HG03469 (cell line): ENCODE results near the gene PRKAG2.

ENCODE experiments used
- ATAC-seq: cut with Tn5 transposase; IDR thresholded peaks from one replicate; pipeline ENCODE4 v1.9.1; 2021; ENCODE audit warnings: mild to moderate bottlenecking, moderate library complexity, moderate number of reproducible peaks; ENCODE audit not compliant: unreplicated experiment

PRKAG2 gene

GRCh38 chr7:151732834-151733592 is 143.9 kb downstream of the PRKAG2 start:
- ATAC-seq = no peak

DNA sequence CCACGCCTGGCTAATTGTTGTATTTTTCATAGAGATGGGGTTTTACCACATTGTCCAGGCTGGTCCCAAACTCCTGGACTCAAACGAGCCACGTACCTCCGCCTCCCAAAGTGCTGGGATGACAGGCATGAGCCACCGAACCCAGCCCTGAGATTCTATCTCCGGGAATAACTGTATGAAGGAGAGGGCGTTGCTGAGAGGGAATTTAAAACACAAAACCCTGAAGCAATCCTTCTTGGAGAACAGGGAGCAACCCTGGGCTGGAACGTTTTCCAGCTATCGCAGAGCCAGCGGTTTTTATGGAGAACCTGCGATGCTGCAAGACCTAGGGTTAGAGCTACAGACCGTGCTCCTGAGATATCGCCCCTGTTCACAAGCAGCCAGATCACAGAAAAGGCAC is 144.6 kb downstream of the PRKAG2 start:
- ATAC-seq = no peak

DNA sequence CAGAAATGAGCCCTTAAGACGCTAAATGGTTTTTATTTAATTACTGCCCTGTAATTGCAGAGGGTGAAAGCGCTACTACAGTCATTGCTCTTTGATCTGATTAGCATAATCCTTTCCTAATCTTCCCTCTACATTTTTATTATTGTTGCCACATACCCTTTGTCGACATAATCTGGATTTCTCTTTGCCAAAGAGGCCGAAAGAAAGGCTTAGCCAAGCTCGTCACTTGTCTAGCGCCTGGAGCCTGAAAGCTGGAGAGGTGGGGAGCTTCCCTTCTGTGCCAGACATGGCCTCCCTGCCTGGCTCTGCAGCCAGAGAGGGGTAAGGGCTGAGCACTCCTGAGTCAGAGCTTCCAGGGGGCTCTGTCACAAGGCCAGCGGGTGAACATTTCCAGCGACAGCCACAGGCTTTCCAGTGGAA is 145.9 kb downstream of the PRKAG2 start:
- ATAC-seq = no peak

DNA sequence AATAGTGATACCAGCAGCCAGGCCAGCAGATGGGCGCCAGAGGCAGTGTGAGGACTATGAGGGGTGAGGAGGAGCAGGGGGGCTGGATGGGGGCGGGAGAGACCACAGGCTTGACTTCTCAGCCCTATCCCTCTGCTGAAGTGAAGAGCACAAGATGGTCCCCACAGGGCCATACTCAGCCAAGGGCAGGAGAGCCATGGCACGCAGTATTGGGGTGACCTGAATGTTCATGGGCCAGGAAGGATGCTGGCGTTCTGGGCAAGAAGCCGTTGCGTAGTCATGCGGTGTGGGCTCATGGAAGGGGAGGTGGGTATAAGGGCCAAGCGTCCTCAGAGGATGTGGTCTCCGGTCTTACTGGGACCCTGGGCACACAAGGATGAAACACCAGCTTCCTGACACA is 146.3 kb downstream of the PRKAG2 start:
- ATAC-seq = no peak

DNA sequence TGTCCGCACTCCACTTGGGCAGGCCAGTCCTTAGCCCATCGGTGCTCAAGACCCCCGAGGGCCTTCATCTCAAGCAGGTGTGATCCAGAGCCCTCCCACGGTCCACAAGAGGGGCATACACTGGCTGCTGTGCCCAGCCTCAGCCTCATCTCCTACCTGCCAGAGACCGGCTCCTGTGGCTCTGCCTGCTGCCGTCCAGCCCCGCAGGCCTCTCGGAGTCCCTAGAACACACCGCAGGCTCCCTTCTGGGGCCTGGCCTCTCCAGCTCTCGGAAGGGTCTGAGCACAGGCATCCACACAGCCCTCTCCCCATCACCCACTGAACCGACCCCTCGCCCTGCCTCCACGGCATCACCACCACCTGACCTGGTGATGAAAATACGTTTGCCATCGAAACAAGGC is 147.4 kb downstream of the PRKAG2 start:
- no peak for ATAC-seq

GRCh38 chr7:151728746-151729145 is 148.2 kb downstream of the PRKAG2 start:
- ATAC-seq = no peak

- ATAC-seq = no peak
Measured at GRCh38 chr7:151728286-151728660, 148.6 kb downstream of the PRKAG2 start.

DNA sequence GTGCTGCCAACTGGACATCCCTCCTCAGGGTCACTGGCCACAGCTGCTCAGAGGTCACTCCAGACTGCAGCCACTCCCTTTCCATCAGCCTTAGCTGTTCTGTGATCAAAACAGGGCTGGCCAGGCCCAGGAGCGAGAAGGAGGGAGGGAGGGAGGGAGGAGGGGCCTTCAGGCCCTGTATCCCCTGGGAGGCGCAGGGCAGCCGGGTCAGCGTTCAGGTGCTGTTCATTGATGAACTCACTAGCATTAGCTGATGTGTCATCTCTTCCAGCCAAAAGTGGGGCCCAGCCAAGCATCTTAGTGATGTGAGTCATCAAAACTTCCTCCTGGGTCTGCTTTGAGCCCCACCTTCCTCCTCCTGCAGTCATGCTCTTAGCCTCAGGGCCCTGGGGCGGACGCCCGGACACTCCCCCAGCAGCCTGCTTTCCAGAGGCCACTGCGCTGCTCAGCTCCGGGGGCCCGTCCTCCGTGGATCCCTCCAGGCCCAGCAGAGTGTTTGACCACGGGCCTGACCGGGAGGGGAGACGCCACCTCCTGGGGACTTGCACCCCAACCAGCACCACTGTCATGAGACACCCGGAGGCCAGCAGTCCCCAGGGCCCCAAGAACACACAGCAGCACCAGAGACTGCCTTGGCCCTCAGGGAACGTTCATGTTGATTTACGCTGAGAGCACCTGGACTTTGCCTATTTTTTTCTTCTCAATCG is 149.2 kb downstream of the PRKAG2 start:
- no peak for ATAC-seq

DNA sequence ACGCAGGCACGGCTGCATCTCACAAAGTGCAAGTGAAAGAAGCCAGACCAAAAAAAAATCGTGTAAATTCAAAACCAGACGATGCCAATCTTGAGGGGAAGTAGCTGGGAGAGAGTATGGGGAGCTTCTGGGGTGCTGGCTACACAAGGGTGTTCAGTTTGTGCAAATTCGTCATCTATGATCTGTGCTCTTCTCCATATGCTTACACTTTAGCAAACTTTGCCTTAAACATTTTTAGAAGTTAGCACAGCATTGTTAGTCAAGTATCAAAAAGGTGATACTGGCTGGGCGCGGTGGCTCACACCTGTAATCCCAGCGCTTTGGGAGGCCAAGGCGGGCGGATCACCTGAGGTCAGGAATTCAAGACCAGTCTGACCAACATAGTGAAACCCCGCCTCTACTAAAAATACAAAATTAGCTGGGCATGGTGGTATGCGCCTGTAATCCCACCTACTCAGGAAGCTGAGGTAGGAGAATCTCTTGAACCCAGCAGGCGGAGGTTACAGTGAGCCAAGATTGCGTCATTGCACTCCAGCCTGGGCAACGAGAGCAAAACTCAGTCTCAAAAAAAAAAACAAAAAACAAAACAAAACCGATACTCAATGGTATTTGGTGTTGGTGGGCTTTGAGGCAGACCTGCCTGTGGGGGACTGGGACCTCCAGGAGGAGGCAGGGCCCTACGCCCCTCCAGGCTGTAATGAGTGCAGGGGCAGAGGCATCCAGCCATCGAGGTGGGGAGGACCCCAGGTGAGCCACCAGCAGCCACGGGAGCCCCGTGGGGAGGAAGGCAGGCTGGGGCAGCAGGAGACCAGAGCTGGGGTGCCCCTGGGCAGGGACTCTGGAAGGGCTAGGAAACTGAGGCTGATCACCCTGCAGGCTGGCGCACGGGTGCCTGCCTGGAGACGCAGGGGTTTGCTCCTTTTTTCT is 150.0 kb downstream of the PRKAG2 start:
- ATAC-seq = no peak

GRCh38 chr7:151725844-151726651 is 150.9 kb downstream of the PRKAG2 start:
- no peak for ATAC-seq

DNA sequence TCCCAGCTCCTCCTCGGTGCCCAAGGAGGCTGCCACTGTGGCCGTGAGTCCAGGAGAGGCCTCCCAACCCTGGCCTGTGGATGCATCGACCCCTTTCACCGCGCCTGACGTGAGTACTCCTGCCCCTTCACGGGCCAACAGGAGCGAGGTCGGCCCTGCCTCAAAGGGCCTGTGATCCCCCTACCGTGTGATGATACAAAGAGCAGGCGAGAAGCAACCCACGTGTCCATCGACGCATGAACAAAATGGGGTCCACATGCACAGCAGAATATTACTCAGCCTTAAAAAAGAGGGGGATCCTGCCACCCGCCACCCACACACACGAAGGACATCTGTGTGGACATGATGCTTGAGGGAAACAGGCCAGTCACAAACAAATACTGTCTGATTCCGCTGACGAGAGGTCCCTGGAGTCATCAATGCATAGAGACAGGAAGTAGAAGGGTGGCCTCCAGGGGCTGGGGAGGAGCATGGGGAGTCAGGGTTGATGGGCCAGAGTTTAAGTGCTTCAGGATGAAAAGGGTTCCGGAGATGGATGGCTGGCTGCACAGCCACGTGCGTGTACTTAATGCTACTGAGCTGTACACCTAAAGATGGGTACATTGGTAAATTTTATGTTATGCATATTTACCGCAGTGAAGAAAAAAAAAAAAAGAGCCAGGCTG is 151.9 kb downstream of the PRKAG2 start:
- no peak for ATAC-seq

GRCh38 chr7:151724250-151724915 is 152.5 kb downstream of the PRKAG2 start:
- ATAC-seq = no peak

DNA sequence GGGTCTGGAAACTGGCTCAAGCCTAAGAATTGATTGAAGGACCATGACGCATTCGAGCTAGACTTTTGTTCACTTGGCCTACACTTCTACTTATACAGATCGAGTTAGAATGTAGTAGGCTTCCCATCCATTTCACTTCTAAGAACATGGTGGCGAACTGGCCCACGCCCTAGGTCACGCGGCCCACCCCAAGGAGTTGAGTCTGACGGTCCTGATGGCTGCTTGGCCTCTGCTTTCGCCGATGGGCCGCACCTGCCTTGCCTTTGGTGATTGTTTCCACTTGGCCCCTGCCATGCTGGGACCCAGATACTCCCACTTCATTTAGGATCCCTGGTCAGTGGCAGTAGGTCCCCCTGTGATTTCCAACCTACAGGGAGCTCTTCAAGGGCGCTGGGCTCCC is 153.6 kb downstream of the PRKAG2 start:
- ATAC-seq = no peak

GRCh38 chr7:151722533-151722932 is 154.4 kb downstream of the PRKAG2 start:
- no peak for ATAC-seq

GRCh38 chr7:151721694-151722093 is 155.2 kb downstream of the PRKAG2 start:
- no peak for ATAC-seq

GRCh38 chr7:151721236-151721635 is 155.7 kb downstream of the PRKAG2 start:
- ATAC-seq = no peak

- no peak for ATAC-seq
Measured at GRCh38 chr7:151720280-151720679, 156.6 kb downstream of the PRKAG2 start.

DNA sequence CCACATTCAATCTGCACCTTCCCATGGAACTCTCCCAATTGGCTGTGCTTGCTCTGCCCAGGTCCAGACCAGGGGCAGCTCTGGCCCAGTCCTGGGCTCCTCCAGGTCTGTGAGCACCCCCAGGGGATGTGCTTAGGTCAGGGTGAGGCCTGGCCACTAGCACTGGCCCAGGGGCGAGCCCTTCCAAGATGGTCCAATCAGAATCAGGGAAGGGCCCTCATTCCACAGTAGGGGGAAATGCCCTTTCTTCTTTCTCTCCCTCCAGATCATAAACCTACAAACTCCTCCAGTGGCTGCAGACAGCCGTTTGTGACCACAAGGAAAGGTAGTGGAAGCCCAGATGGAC is 157.0 kb downstream of the PRKAG2 start:
- ATAC-seq = no peak

GRCh38 chr7:151719031-151719896 is 157.7 kb downstream of the PRKAG2 start:
- no peak for ATAC-seq
